HG03558 (cell line): ENCODE results near the gene SLC9C2.
A peak's percentile ranks its signal among the peaks of the same experiment; 100 is the strongest.
"Not testable (repeated sequence)": the region's sequence is repeated elsewhere in the genome, so short reads cannot be mapped to it uniquely, and the experiment has no call there.

Source experiments
- ATAC-seq: cut with Tn5 transposase; IDR thresholded peaks from one replicate; pipeline ENCODE4 v1.9.1; 2021; ENCODE audit warnings: moderate number of reproducible peaks; ENCODE audit not compliant: unreplicated experiment; ENCODE audit errors: extremely low read depth

The SLC9C2 gene

DNA sequence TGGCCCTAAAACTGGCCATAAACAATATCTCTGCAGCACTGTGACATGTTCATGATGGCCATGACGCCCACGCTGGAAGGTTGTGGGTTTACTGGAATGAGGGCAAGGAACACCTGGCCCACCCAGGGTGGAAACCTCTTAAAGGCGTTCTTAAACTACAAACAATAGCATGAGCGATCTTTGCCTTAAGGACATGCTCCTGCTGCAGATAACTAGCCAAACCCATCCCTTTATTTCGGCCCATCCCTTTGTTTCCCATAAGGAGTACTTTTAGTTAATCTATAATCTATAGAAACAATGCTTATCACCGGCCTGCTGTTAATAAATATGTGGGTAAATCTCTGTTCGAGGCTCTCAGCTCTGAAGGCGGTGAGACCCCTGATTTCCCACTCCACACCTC, 109.7 kb downstream of the SLC9C2 start:
- not testable (repeated sequence) for ATAC-seq

DNA sequence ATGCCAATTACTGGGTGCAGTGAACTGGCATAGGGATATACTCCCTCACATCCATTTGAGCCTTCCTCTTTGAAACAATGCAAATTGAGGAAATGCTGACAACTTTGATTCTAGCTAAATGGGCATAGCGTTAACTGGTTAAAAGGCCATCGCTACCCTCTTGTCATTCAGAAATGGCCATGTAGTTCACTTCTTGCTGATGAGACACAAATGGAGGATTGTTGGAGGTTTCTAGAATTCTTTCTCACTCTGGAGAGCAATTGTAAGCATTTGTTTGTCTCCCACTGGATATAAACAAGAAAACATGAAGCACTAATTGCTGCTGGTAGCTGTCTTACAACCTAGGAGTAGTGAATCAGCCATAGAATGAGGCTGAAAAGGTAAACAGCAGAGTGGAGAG, 111.4 kb downstream of the SLC9C2 start:
- no peak for ATAC-seq

DNA sequence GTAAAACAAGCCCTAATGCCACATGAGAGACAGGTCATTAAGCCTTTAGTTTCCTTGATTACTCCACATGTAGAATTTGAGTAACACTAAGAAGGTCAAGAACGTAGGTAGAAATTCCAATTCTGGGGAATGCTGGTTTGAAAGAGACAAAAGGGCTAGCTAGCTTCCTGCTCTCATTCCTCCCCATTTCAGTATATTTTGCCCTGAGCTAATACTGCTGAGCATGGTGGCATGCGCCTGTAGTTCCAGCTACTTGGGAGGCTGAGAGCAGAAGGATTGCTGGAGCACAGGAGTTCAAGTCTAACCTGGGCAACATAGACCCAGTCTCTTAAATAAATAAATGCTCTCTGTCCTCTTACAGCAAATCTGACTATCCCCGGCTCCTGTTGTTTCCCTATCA, 112.9 kb downstream of the SLC9C2 start:
- ATAC-seq = no peak

DNA sequence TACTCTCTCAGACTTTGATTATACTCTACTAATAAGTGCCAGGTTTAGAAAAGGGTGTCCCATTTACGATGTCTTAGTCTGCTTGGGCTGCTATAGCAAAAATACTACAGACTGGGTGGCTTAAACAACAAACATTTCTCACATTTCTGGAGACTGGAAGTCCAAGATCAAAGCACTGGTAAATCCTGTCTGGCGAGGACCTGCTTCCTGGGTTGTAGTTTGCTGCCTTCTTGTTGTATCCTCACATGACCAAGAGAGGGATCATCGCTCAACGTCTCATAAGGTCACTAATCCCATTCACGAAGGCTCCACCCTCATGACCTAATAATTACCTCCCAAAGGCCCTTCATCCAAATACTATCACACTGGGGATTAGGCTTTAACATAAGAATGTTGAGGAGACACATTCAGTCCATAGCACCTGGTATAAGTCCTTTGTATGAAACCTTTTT, 113.7 kb downstream of the SLC9C2 start:
- no peak for ATAC-seq

DNA sequence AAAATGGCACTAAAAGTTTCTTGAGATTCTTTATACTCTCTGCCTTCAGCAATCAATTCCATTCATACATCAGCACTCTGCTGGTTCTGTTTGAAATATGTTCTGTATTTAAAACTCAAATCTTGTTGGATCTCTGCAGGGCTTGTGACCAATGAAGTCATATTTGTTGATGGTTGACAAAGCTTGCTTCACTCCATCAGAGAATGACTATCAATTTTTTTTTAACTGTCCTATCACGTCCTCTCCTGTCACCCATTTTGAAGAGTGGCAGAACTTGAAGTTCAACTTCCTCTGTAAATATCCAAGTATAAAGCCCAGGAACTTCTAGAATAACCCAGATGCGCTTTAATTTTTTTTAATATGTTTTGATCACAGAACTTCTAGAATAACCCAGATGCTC, 114.9 kb downstream of the SLC9C2 start:
- ATAC-seq = no peak

DNA sequence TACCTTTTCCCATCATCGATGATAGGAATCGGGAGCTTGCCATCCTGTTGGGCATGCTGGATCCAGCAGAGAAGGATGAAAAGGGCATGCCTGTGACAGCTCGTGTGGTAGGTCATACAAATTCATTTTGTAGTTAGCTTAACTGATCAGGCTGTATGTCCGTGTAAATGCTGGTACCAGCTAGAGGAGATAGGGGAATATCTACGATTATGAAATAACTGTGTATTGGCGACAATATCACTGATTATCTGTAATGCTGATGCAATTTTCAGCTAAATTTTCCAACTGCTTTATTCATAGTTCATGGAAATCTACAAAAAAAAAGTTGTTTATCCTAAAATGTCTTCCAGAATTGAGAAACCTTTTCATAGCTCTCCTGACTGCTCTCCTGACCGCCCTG, 117.5 kb downstream of the SLC9C2 start:
- no peak for ATAC-seq

DNA sequence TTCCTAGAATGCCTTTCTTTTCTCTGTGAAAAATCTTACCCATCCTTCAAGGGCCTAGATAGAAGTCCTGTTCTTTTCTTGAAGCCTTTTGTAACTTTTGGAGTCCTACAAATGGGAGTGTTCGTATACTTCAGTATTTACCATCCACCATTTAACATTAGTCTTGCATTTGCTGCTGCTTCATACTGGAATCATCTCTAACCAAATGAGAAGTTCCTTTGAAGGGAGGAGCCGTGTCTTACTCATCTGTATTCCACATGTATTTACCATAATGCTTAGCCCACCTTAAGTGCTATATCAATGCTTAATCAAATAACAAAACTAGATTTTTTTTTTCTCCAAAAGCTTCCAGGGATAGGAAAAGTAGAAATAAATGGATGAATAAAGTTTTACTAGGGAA, 118.6 kb downstream of the SLC9C2 start:
- ATAC-seq = no peak

DNA sequence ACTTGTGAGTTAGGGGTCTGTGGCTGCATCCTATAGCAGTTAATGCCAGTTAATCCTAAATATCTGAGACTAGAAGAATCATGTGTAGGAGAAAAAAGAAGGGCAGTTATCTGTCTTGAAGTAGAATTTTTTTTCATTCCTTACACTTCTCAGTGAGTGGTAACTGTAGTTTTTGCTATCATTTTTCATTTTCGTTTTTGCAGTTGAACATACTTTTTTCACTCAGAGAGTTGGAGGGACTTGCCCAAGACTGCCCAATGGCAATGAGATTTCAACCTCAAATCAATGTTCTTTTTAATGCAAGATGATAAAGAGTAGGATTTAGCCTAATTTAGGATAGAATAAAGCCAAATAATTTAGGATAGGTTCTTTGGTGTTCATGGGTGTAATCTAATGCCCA, 120.2 kb downstream of the SLC9C2 start:
- ATAC-seq = no peak

DNA sequence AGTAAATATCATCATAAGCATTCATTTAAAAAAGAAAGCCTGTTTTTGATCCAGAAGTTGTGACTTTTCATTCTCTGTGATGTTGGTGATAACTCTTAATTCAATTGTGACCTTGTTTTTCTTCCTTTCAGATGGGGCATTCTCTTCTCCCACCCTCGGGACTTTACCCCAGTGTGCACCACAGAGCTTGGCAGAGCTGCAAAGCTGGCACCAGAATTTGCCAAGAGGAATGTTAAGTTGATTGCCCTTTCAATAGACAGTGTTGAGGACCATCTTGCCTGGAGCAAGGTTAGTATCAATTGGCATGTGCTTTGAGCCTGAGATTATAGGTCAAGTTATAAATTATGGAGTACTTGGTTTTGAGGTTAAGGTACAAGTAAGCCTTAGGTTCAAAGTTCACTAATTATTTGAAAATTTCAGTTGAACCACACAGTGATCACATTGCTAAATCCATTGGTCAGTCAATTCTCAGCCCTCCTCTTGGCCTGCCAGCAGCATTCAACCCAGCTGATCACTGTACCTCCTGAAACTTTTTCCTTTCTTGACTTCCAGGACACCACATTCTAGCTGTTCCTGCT, 121.6 kb downstream of the SLC9C2 start:
- no peak for ATAC-seq

DNA sequence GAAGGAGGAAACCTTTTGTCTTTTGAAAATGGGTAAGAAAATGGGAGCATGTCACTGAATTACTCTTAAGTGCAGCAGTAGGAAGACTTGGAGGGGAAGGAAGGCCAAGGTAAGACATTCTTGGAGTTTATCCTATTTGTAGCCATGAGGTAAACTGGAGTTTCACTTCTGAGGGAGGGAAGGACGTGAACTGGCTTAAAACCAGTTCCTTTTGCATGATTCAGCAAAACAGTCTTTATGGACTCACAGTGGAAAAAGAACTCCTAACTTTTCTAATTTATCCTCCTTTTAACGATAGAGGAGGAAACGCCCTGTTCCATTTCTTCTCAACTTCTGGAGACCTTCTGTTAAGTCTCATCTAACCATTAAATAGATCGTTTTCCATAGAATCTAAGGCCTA, 123.2 kb downstream of the SLC9C2 start:
- no peak for ATAC-seq

DNA sequence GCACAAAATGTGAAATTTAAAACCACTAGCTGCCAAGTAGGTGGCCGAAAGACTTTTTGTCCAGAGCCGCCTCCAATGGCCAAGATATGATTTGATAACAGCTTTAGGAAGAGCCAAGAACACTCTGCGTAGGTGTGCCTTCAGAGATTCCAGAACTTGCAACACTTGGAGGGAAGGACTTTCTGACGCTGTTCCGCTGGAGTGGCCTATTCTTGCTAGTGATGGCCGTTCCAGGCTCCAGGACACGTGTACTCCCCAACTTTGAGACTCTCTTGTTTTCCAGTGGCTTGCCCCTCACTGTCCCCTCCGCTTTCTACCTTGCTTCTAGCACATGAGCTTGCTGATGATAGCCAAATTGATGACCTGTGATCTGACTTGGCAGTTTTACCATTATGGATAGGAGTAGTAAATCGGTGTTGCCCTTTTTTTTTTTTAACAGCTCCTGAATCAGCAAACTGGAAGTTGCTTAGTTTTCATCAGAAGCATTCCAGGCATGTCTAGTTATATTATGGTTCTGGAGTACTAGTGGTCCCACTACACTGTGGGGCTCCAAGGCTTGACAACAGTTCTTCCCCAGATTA, 124.7 kb downstream of the SLC9C2 start:
- no peak for ATAC-seq

DNA sequence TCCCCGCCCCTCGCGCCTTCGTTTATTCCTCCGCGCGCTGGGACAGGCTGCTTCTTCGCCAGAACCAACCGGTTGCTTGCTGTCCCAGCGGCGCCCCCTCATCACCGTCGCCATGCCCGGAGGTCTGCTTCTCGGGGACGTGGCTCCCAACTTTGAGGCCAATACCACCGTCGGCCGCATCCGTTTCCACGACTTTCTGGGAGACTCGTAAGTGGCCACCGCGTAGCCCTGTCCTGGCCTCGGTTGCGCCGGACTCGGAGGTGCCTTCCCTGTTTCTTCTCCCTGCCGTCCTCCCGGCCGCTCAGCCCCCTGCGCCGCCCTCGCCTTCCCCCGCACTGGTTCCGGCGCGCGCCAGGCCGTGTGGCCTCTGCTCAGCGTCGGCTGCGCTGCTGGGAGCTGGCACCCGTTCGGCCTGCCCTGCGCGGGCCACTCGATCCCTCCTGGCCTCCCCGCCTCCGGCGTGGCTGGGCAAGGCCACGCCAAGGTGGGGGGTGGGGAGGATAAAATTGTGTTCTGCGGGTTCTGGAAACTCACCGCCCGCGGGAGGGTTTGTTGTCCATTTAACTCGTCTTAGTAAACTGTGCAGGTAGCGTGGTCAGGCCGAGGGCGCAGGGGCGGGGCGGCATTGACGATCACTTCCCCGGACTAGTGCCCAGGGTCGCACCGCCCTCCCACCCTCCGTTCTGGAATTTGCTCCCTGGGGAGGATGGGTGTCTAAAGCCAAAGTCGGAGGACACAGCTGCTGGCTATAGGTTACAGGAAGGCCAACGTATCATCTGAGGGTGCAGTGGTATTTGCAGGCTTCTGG, 125.4 kb downstream of the SLC9C2 start, which contains the start of gene PRDX6:
Gene PRDX6, plus strand, starts transcription at position 50 of the 808 bp plus-strand sequence. Its CDS starts 63 bp downstream, at position 113.
- ATAC-seq = peak; percentile 21

DNA sequence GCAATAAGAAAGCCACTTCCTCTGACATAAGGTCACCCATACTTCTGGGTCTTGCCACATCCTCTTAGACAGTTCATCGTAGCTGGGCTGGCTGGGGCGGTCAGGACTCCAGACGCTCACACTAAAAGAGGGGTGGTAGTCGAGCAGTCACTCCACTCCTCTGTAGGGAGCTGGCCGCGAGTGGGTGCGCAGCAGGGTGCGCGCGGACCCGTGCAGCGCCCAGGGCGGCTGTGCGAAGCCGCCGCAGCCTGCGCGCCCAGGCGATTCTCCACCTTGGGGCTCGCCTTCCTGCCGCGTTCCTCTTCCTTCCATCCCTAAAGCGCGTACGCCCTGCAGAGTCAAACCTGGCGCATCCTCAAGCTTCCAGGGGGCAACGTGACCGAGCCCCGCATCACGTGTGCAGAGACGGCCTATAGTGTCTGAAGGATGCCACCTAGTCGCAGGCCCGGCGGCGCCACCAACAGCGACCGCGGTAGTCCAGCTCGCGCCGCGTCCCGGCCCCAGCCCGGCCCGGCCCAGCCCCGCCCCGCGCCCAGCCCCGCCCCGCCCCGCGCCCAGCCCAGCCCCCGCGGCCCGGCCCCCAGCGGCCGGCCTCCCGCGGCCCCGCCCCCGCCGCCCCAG, 126.1 kb downstream of the SLC9C2 start:
- ATAC-seq = peak; percentile 81

DNA sequence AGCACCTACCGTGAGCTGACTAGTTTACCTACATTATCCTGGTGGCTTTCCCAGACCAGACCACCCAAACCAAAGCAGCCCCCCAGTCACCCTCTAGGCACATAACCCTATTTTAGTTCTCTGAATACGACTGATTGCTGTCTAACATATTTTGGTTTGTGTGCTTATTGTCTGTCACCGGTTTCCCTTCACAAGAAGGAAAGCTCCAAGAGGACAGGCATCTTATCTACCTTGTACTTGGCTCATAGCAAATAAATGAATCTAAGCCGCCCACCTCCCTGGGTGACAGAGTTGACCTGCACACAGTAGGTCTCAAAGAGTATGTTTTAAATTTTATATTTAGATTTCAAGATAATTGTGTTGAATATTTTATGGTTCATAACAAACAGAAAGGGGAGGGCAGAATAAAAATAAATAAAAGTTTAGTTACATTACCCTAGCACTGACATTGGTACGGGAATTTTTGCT, 126.6 kb downstream of the SLC9C2 start:
- ATAC-seq = no peak

DNA sequence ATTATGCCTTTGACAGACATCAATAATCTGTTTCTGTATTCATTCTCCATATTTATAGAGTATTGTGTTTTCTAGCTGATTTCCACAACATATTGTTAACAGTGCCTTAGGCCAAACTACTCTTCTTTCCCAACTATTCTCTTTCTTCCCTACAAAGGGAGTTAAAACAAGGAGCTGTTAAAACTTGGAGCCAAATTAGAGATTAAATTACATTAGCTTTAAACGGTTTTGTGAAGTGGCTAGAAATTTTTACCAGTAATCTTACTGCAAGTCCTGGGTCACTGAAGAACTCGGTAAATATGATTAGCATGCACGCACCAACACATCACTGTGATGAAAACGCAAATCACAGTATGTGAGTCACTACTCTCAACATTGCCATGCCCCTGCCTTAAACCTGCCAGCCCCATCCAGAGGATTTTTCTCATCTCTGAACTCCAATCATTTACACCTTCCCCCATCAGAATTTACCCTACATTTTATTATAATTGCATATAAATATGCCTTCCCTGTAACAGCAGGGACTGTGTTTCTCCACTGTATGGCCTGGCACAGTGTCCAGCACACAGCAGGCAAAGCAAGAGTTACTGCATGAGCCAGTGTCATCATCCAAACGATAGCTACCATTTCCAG, 127.2 kb downstream of the SLC9C2 start:
- no peak for ATAC-seq

DNA sequence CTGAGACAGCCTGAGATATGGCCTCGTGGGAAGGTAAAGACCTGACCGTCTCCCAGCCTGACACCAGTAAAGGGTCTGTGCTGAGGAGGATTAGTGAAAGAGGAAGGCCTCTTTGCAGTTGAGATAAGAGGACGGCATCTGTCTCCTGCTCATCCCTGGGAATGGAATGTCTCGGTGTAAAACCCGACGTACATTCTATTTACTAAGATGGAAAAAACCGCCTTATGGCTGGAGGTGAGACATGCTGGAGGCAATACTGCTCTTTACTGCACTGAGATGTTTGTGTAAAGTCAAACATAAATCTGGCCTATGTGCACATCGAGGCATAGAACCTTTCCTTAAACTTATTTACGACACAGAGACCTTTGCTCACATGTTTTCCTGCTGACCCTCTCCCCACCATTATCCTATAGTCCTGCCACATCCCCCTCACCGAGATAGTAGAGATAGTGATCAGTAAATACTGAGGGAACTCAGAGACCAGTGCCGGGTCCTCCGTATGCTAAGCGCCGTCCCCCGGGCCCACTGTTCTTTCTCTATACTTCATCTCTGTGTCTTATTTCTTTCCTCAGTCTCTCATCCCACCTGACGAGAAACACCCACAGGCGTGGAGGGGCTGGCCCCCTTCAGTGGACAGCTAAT, 128.0 kb downstream of the SLC9C2 start:
- not testable (repeated sequence) for ATAC-seq

DNA sequence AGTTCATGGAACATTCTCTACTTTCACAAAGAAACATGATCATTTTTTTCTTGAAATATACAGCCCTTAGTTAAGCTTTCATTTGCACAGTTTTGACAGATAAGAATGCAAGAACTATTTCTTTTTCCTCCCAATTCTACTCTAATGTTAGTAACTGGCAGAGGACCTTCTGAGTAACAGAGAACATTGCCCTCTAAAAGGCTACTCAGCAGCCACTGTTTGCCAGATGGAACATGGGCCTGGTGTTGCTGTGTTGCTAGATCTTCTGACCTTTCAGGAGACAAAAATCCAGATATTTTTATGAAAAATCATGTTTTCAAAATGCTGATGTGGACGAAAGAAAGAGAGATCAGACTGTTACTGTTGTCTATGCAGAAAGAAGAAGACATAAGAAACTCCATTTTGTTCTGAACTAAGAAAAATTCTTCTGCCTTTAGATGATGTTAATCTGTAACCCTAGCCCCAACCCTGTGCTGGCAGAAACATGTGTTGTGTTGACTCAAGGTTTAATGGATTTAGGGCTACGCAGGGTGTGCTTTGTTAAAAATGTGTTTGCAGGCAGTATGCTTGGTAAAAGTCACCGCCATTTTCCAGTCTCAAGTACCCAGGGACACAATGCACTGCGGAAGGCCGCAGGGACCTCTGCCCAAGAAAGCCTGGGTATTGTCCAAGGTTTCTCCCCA, 128.6 kb downstream of the SLC9C2 start:
- no peak for ATAC-seq

DNA sequence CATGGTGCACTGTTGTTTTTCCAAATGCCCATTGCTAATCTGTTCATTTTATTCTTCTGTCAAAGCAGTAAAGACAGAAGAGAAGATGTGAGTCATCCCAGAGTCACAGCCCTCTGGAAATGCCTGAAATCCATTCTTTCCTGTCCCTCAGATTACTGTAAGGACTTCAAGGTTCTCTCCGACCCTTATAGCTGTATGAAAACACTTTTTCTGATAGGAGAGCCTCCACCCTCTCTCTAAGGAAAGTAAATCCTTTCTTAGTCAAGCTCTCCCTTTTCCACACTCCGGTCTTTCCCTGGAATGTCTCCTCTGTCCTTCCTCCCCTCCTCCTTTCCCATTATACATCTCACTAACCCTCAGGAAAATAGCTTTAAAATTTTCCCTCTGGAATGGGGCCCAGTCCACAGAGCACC, 129.3 kb downstream of the SLC9C2 start:
- ATAC-seq = no peak

DNA sequence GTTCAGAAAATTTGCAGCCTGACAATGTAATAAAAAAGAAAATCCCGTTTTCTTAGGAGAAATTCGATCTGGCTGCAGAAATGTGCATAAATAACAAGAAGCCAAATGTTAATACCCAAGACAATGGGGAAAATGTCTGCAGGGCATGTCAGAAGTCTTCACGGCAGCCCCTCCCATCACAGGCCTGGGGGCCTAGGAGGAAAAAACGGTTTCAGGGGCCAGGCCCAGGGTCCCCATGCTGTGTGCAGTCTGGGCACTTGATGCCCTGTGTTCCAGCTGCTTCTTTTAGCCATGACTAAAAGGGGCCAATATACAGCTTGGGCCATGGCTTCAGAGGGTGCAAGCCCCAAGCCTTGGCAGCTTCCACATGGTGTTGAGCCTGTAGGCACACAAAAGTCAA, 132.3 kb downstream of the SLC9C2 start:
- no peak for ATAC-seq
